NCI-H460 (cell line): ENCODE results near the gene ZNF284. TPM values are rescaled to one million over a fixed set of nuclear protein-coding genes. Genes with fewer than 3 reads are reported as not detected.
"Not testable (repeated sequence)": the region's sequence is repeated elsewhere in the genome, so short reads cannot be mapped to it uniquely, and the experiment has no call there.

ENCODE experiments used
- DNase-seq: peaks from one replicate; pipeline ENCODE4 v3.0.0-alpha.2; 2016; ENCODE audit warnings: low read depth; ENCODE audit errors: extremely low read depth
- small RNA-seq, 2 experiments: library from RNA; depleted of rRNA; stranded (forward); fragments of <200 nt; gene quantifications; one replicate each; pipeline ENCODE3, GENCODE V24; 2014
- total RNA-seq: library from RNA; depleted of rRNA; stranded (reverse); fragments of >200 nt; shearing (Covaris generic); gene quantifications from 2 replicates; pipeline ENCODE4 v1.2.3, GENCODE V29; 2014; rRNA removed

Gene ZNF284
- total RNA-seq, 1 experiment from 2014 or later: 2.2 TPM

GRCh38 chr19:44109458-44109857, 37.5 kb downstream of the ZNF284 start:
- no peak for DNase-seq

GRCh38 chr19:44111910-44112463, 40.0 kb downstream of the ZNF284 start:
- DNase-seq: no peak

- DNase-seq: no peak
These were observed 40.8 kb downstream of the ZNF284 start for GRCh38 chr19:44112802-44113137.

GRCh38 chr19:44113138-44113783, 41.3 kb downstream of the ZNF284 start, which contains the start of gene ZNF225:
ZNF225 (plus strand) TSS chr19:44113399; CDS start chr19:44115828, 2,429 bp downstream.
- DNase-seq: peak; percentile 94

DNA sequence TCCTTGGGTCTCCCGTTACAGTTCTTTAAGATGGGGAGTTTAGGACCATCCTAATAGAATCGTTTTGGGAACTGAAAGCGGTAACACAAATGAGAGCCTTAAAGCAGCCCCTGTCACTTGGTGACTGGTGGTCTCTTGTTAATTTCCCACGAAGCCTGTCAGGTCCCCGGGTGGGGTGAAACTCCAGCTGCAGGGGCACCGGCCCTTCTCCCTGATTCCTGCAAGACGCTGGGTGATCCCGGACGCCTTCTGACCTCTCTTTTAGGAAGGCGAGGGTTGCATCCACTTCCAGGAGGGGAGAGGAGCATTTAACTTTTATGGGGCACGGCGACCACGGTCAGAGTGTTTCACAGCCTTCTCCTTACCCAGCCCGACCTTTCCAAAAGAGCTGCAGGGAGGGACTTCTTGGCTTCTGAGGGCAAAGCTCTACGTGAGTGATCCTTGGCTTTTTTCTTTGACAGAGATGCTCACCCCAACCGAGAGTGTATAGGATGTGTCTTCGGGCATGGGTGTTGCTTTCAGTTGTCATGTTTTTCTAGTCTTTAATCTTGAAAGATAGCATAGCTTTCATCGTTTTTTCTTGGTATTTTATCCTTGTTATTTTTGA, 41.9 kb downstream of the ZNF284 start:
- no peak for DNase-seq

- DNase-seq: not testable (repeated sequence)
These were observed 49.2 kb downstream of the ZNF284 start for GRCh38 chr19:44121162-44121561.

- no peak for DNase-seq
These were observed 60.0 kb downstream of the ZNF284 start for GRCh38 chr19:44131955-44132354.

Small RNAs within 50 kb of the gene (small RNA-seq; reads per million reads assigned to genes)
- 0 reads per million in 2 experiments for gene RNU6-902P

Other genes starting within 250 kb of the ZNF284 start
- 5.5 and 9.6 TPM in 2 replicates for gene ZNF283, start 244.8 kb upstream of the ZNF284 start, total RNA-seq
- not detected in 2 replicates for gene ZNF404, start 188.2 kb upstream of the ZNF284 start, total RNA-seq
- gene ZNF45, start 136.9 kb upstream of the ZNF284 start, total RNA-seq: 7.8 and 10.6 TPM in 2 replicates
- gene ZNF221, start 120.9 kb upstream of the ZNF284 start, total RNA-seq: 2.0 and 2.8 TPM in 2 replicates
- 6.1 and 6.6 TPM in 2 replicates for gene ZNF155, start 88.0 kb upstream of the ZNF284 start, total RNA-seq
- 3.6 and 4.8 TPM in 2 replicates for gene ZNF230, start 69.2 kb upstream of the ZNF284 start, total RNA-seq
- 6.8 and 7.1 TPM in 2 replicates for gene ZNF222, start 46.8 kb upstream of the ZNF284 start, total RNA-seq
- 1.9 and 2.0 TPM in 2 replicates for gene ZNF223, start 20.1 kb upstream of the ZNF284 start, total RNA-seq
- 13.4 and 16.2 TPM in 2 replicates for gene ZNF224, start 22.2 kb downstream of the ZNF284 start, total RNA-seq
- gene ZNF225, start 41.2 kb downstream of the ZNF284 start, total RNA-seq: 3.3 TPM in 2 replicates
- gene ZNF234, start 69.4 kb downstream of the ZNF284 start, total RNA-seq: 8.5 and 8.6 TPM in 2 replicates
- gene ZNF226, start 92.9 kb downstream of the ZNF284 start, total RNA-seq: 20.1 and 21.0 TPM in 2 replicates
- 18.2 and 20.3 TPM in 2 replicates for gene ZNF227, start 140.4 kb downstream of the ZNF284 start, total RNA-seq
- 0.14 and 0.25 TPM in 2 replicates for gene ZNF233, start 187.7 kb downstream of the ZNF284 start, total RNA-seq
- gene ZNF235, start 232.9 kb downstream of the ZNF284 start, total RNA-seq: 3.0 and 3.2 TPM in 2 replicates